Head of caudate nucleus (tissue), 42 donors: ENCODE measurements around the gene RETREG2.

Experiments used
- DNase-seq, 42 donors: peaks; one replicate each; pipeline versions ENCODE4 v3.0.0 to v3.0.0-alpha.2; 2020 to 2021; ENCODE audit warnings: mixed read lengths in 7 of 42
- intact Hi-C: fragments of 100-400 bp; cut with DNase I; formaldehyde crosslinking; loops from one replicate; pipeline ENCODE4 v1.15.0; 2022

Gene RETREG2

GRCh38 chr2:219223831-219224610 is 45.9 kb downstream of the RETREG2 start:
- no peak for DNase-seq
- intact Hi-C loops: no loop called here

GRCh38 chr2:219225350-219225749 is 47.3 kb downstream of the RETREG2 start:
- intact Hi-C loops: loop anchor here (5.0 kb wide), 1 partner anchor 72 kb away; no protein-coding TSS in a partner anchor
- DNase-seq: no peak

GRCh38 chr2:219228041-219228910 is 50.2 kb downstream of the RETREG2 start:
- no peak for DNase-seq
- intact Hi-C loops: loop anchor here (5.0 kb wide), 1 partner anchor 69 kb away; no protein-coding TSS in a partner anchor

GRCh38 chr2:219228911-219229304 is 50.8 kb downstream of the RETREG2 start:
- intact Hi-C loops: loop anchor here (5.0 kb wide), 1 partner anchor 68 kb away; no protein-coding TSS in a partner anchor
- peak in 1 of 42 donors; percentile 20 for DNase-seq

GRCh38 chr2:219229305-219230058 is 51.4 kb downstream of the RETREG2 start, which contains the start of the genes ANKZF1 and ATG9A:
ANKZF1 (plus strand) TSS chr2:219229806; CDS start chr2:219230258, 452 bp downstream.
ATG9A (minus strand) TSS chr2:219229636; CDS start chr2:219228024, 1,612 bp downstream.
- intact Hi-C loops: loop anchor here (5.0 kb wide), 1 partner anchor 68 kb away; no protein-coding TSS in a partner anchor

GRCh38 chr2:219230059-219230540 is 52.0 kb downstream of the RETREG2 start:
- peak in 12 of 42 donors; percentile 20 to 55 (median 37) for DNase-seq
- intact Hi-C loops: no loop called here

More at GRCh38 chr2:219229305-219230058, 51.4 kb downstream of the RETREG2 start, which contains the start of the genes ANKZF1 and ATG9A:
- peak; percentile 96 to 100 (median 99) for DNase-seq

GRCh38 chr2:219234331-219234730 is 56.3 kb downstream of the RETREG2 start:
- no peak for DNase-seq
- intact Hi-C loops: no loop called here
